22Rv1 (cell line): ENCODE data around the gene MAP4K1.

ENCODE experiments used
- CTCF ChIP-seq: fragments of 450-650 bp; IDR thresholded peaks from 2 replicates; pipeline ENCODE4 v1.5.1; 2017; ENCODE audit warnings: mild to moderate bottlenecking
- ZFX ChIP-seq: fragments of 450-650 bp; IDR thresholded peaks from 2 replicates; pipeline ENCODE4 v1.6.1; 2017; ENCODE audit warnings: antibody characterized with exemption, borderline replicate concordance

DNA sequence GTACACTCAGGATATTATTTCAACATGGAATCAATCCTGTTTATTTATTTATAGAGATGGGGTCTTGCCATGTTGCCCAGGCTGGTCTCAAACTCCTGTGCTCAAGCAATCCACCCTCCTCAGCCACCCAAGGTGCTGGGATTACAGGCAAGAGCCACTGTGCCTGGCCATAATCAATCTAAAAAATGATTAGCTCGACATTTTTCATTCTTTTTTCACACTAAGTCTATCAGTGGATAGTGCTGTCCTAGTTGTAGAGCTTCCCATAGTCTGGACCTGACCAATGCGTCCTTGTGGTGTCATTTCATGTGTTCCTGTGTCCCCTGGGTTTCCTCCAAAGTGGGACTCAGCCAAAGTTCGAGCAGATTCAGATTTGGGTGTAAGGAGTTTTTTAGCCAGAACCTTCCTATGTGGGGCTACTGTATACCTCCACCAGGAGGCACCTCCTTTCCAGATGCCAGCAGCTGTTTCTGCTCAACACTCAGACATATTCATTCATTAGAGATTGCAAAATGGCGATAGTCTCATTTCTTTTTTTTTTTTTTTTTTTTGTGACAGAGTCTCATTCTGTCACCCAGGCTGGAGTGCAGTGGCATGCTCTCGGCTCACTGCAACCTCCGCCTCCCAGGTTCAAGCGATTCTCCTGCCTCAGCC lies 61.1 kb downstream of the MAP4K1 start:
- TF ChIP-seq CTCF = no peak
- TF ChIP-seq ZFX = no peak
